Measurements from ENCODE around the gene ADAMTS16.

Gene ADAMTS16

GRCh38 chr5:5350101-5350500 is 210.0 kb downstream of the ADAMTS16 start:
- DNase-seq, result no peak

DNA sequence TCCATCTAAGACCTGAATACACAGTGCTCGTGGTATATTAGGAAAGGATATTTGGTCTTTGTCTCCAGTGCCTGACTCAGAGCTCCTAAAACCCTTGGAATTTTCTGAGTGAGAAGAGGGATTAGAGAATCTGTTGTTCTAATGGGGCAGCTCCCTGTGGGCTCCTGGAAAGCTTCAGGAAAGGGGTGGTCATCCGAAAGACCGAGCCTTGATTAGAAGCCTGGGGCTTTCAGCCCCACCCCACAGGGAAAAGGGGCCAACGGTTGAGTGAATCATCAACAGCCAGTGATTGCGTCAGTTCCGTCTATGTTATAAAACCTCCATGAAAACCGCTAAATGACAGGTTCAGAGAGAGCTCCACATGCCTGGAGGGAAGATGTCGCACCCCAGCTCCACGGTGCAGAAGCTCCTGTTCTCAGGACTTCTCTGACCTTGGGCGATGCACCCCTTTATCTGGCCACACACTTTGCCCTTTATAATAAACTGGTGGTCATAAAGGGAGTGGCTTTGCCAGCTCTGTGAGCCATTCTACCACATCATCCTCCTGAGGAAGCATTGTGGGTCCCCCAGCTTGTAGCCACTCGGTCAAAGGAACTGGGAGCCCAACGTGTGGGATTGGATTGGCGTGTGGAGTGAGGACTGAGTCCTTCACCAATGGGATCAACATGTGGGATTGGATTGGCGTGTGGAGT is 211.3 kb downstream of the ADAMTS16 start:
- no peak for DNase-seq

- no peak for DNase-seq
Observed at GRCh38 chr5:5352675-5353074, 212.5 kb downstream of the ADAMTS16 start.

GRCh38 chr5:5353681-5354080 is 213.6 kb downstream of the ADAMTS16 start:
- no peak for DNase-seq

GRCh38 chr5:5356765-5357164 is 216.6 kb downstream of the ADAMTS16 start:
- DNase-seq, result no peak

GRCh38 chr5:5359618-5360017 is 219.5 kb downstream of the ADAMTS16 start:
- no peak for DNase-seq

DNA sequence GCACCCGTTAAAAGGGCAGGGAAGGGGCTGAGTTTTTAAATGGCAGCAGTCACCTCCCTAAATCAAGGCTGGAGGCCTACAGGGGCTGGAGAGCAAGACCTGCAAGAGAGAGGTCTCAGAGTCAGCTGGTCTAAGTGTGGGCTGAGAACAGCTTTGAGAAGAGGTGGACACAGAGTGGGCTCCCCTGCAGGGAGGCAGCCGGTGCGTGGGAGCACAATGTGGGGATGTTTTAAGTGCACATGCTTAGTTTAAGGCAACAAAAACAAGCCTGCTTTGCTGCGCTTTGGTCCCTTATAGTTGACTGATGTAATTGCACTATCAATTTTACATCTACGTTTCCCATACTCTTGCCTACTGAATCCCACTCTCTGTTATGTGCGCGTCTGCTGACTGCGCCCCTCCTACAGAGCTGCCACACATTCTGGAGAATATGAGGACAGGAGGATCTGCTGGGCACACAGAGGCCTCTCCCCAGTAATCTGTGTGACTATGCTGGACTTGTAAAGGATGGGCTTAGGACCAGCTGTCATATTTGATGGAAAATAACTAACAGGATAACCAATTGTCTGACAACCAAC is 220.3 kb downstream of the ADAMTS16 start:
- DNase-seq, result peak in 1 of 14 donors; percentile 22

GRCh38 chr5:5360941-5361520 is 220.9 kb downstream of the ADAMTS16 start:
- DNase-seq, result peak in 1 of 14 donors; percentile 8

DNA sequence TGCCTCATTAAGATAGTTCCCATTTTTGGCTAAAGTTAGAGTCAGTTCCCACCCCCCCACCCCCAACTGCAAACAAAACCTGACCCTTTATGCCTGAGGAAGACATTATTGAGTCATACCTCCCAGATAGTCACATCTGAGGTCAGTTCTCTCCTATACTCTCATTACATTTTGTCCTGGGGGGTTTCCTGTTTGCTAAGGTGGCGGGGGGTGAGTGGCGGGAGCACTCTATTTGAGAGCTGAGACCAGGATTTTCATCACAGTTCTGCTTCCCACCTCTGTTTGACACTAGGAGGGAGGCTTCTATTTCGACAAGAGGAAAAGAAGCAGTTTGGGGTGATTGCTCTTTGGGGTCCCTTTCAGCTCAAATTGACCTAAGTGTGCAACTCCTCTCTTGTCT is 222.9 kb downstream of the ADAMTS16 start:
- DNase-seq, result no peak

DNA sequence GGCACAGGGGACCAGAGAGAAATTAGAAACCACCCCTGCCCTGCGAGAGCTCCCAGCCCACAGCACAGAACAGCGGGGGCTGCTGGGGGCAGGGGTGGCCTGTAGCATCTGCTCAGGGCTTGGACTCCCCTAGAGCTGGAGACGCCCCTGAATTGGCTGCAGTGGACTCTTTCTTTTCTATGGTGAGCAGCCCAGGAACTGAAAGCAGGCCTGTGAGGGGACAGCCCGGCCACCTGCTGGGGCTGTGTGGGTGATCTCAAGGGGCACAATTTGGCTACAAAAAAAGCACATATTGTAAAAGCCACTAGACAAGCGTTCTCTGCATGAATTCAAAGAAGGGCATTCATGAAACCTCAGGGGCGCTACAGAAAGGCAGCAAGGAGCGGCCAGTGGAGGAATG is 224.8 kb downstream of the ADAMTS16 start:
- DNase-seq, result no peak

DNA sequence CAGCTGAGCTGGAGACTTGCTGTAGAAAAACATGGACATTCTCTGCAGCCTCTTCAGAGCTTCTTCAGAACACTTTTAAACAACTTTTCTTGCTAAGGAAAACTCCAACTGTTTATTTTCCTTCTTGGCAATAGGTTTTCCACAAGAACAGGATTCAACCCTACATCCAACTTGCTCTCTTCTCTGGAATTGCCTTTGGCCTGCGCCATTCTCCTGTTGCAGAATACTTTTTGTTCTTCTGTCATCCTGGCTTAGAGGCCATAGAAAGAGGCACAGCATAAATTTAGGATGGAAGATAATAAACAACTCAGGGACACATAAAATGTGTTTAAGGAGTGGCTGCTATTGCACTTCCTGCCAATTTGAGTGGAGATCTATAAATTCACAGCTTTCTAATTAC is 227.6 kb downstream of the ADAMTS16 start:
- DNase-seq, result no peak

GRCh38 chr5:5369051-5369605 is 229.0 kb downstream of the ADAMTS16 start:
- no peak for DNase-seq

Measured in C1 segment of cervical spinal cord (tissue), 14 donors.